Spinal cord (tissue), 10 donors: ENCODE results near the gene TGFA. TPM values are rescaled to one million over a fixed set of nuclear protein-coding genes. Genes with fewer than 3 reads are reported as not detected.

Experiments
- DNase-seq, 6 donors: peaks; one replicate each; pipeline versions ENCODE4 v3.0.0 to v3.0.0-alpha.2; 2013 to 2015; ENCODE audit warnings: low spot score in 6 of 6, low read depth in 4 of 6
- H3K27ac ChIP-seq: one replicate; pipeline ENCODE4 v1.5.1; 2013; ENCODE audit warnings: low read depth, low read length, control low read depth
- H3K27me3 ChIP-seq: one replicate; pipeline ENCODE4 v1.6.1; 2013; ENCODE audit warnings: low read length; ENCODE audit not compliant: control insufficient read depth, insufficient read depth
- H3K36me3 ChIP-seq: one replicate; pipeline ENCODE4 v1.6.1; 2013; ENCODE audit warnings: low read length; ENCODE audit not compliant: control insufficient read depth, insufficient read depth
- H3K4me1 ChIP-seq: one replicate; pipeline ENCODE4 v1.6.1; 2013; ENCODE audit warnings: low read length; ENCODE audit not compliant: control insufficient read depth, insufficient read depth
- H3K4me3 ChIP-seq: one replicate; pipeline ENCODE4 v1.5.1; 2013; ENCODE audit warnings: low read depth, low read length, control low read depth
- H3K9me3 ChIP-seq: one replicate; pipeline ENCODE4 v1.6.1; 2013; ENCODE audit warnings: low read length; ENCODE audit not compliant: control insufficient read depth, insufficient read depth
- WGBS: methylation state at CpG from one replicate; pipeline ENCODE4 v1.1.5; 2013; ENCODE audit warnings: missing lambda C conversion rate; ENCODE audit not compliant: insufficient coverage; 5-methylcytosine and 5-hydroxymethylcytosine counted together
- polyA plus RNA-seq, 2 donors: library from polyadenylated mRNA; unstranded; fragments of 120-200 nt; gene quantifications; one replicate each; pipeline ENCODE4 v1.2.1, GENCODE V29; 2013; ENCODE audit not compliant: insufficient read length in 2 of 2
- total RNA-seq, 2 donors: library from RNA; depleted of rRNA in 1 of 2; stranded (reverse); fragments of 120-200 nt in 1 of 2; fragments of >200 nt in 1 of 2; gene quantifications; one replicate each; pipeline versions ENCODE4 v1.2.3 to v1.2.4, GENCODE V29; 2013 to 2014
- donor health status: healthy.

TGFA gene
- total and polyA plus RNA-seq, 4 donors = 7.8 to 39.6 (median 23.0) TPM

- no peaks in the 10 kb centered on the region for H3K9me3 ChIP-seq
- H3K4me1 ChIP-seq = peaks cover 24% of the 10 kb centered on the region
- H3K27ac ChIP-seq = peak overlapping the region; percentile 33
- 34% methylated on average over 4 of the region's 6 CpGs for WGBS
- no peaks in the 10 kb centered on the region for H3K36me3 ChIP-seq
- peaks cover 16% of the 10 kb centered on the region for H3K27me3 ChIP-seq
- DNase-seq = peak in 2 of 6 donors; percentile 49 to 66
- H3K4me3 ChIP-seq = no peak overlapping the region
These were observed 3.7 kb upstream of the TGFA start for GRCh38 chr2:70557171-70557838.

DNA sequence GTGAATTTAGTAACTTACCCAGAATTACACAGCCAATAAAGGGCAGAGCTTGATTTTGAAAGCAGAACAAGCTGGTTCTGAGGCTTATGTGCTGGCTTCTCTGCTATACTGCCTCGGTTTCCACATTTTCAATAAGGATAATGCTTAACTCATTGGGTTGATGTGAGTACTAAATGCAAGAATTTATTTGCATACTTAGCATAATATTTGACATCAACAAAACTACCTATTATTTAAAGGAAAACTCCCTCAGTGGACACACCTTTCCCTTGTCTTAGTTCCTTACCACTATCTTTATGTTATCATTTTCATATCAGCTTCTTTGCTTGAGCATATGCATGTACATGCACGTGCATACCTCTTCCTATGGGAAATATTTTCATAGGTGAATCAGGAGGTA lies 3.0 kb upstream of the TGFA start:
- Histone ChIP-seq H3K4me3 (no peak overlapping the region), H3K27ac (no peak overlapping the region), H3K9me3 (no peaks in the 10 kb centered on the region), H3K36me3 (no peaks in the 10 kb centered on the region), H3K27me3 (peaks cover 16% of the 10 kb centered on the region), H3K4me1 (peaks cover 24% of the 10 kb centered on the region)
- WGBS = no CpG with 5 or more reads among the region's 2 CpGs
- DNase-seq = no peak

DNA sequence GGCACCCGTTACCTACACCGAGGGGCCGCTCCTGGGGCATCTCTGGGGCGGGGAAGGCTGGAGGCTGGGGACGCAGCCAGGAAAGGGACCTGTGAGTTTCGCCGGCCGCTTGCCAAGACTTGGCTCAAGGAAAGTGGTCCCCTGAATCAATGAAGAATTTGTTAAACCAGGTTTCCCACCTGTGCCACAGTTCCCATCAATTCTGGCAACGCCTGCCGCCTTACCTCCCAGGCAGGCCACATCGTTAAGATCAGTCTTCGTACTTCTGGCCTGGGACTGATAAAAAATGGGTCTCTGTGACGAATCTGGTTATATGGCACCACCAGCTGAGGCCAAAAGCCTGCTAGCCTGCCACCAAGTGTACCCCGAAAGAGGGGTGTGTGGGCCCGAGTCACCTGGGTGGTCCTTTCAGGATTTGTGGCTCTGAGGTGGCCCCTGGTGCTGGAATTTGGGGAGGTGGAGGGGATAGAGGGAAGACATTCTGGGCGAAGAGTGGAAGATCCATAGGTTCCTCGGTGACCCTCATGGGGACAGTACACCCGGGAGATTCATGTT lies 789 bp upstream of the TGFA start:
- peaks cover 19% of the 10 kb centered on the region for H3K27me3 ChIP-seq
- no peak for DNase-seq
- WGBS = 15% methylated on average over 16 of the region's 18 CpGs
- peaks cover 24% of the 10 kb centered on the region for H3K4me1 ChIP-seq
- no peaks in the 10 kb centered on the region for H3K36me3 ChIP-seq
- H3K4me3 ChIP-seq = peak overlapping the region; percentile 64
- no peaks in the 10 kb centered on the region for H3K9me3 ChIP-seq
- H3K27ac ChIP-seq = peak overlapping the region; percentile 33

DNA sequence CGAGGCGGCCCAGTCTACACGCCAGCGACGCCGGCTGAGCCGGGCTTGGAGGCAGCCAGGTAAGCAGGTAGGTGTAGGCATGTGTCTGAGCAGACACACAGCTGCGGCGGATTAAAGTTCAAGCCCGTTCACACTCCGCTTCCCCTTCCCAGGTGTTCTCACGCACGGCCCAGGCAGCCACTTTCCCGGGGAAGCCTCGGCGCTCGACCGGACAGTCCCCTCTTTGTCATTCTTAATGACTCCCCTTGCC lies 367 bp downstream of the TGFA start:
- no peaks in the 10 kb centered on the region for H3K9me3 ChIP-seq
- H3K27ac ChIP-seq = peak overlapping the region; percentile 57
- WGBS = 0% methylated on average over 18 of the region's 18 CpGs
- peaks cover 19% of the 10 kb centered on the region for H3K27me3 ChIP-seq
- peaks cover 24% of the 10 kb centered on the region for H3K4me1 ChIP-seq
- peak overlapping the region; percentile 64 for H3K4me3 ChIP-seq
- DNase-seq = peak in 1 of 6 donors; percentile 57
- no peaks in the 10 kb centered on the region for H3K36me3 ChIP-seq

GRCh38 chr2:70552501-70553333 lies 909 bp downstream of the TGFA start:
- H3K36me3 ChIP-seq = no peaks in the 10 kb centered on the region
- peaks cover 23% of the 10 kb centered on the region for H3K4me1 ChIP-seq
- peaks cover 19% of the 10 kb centered on the region for H3K27me3 ChIP-seq
- H3K9me3 ChIP-seq = no peaks in the 10 kb centered on the region
- DNase-seq = peak in 2 of 6 donors; percentile 25 to 36
- H3K27ac ChIP-seq = peak overlapping the region; percentile 57
- peak overlapping the region; percentile 64 for H3K4me3 ChIP-seq
- under 1% methylated on average over 31 of the region's 45 CpGs for WGBS

DNA sequence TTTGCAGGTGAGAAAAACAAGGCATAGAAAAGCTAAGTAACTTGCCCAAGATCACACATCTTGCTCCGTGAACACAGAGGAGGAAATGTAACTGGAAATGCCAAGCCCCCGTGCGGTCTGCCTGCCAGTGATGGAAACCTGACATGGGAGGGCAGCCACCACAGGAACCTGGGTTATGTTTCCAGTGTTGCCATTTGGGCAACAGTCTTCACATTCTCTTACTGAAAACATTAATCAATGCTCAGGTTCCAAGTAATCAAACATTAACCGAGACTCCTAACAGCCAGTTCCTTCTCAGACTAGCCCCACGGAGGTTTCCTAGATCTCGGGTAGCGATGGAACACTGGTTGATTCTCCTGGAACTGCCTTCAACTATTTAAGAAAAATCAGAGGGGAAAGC lies 2.5 kb downstream of the TGFA start:
- H3K9me3 ChIP-seq = no peaks in the 10 kb centered on the region
- H3K27ac ChIP-seq = no peak overlapping the region
- peaks cover 19% of the 10 kb centered on the region for H3K27me3 ChIP-seq
- no peak overlapping the region for H3K4me3 ChIP-seq
- 80% methylated on average over 3 of the region's 7 CpGs for WGBS
- no peak for DNase-seq
- no peaks in the 10 kb centered on the region for H3K36me3 ChIP-seq
- peaks cover 24% of the 10 kb centered on the region for H3K4me1 ChIP-seq

GRCh38 chr2:70549962-70550361 lies 3.7 kb downstream of the TGFA start:
- H3K27ac ChIP-seq = no peak overlapping the region

DNA sequence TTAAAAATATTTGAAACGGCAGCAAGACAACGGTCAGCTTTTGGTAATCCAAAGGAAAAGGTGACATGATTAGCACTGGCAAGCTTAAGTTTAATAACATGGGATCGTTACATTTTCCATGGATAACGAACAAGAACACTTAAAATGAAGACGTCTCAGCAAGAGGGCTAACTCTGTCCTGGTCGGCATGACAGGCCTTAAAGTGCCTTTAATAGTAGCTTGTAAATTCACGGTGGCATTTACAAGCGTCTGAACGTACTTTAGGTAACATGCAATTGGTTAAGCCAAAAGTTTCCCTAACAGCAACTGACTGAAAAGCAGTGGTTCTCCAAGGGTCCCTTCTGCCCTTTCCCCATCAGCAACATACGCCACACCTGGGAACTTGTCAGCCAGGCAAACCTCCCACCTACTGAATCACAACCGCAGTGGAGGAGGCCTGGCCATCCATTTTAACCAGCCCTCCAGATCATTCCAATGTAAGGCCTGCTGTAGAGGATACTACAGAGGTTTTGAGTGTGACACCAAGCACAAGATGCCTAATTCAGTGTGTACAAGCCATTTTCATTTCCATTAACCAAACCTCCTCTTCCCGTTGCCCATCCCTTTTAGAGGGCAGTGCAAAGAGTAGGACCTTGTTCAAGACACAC lies 4.4 kb downstream of the TGFA start:
- no peak for DNase-seq
- Histone ChIP-seq H3K9me3 (no peaks in the 10 kb centered on the region), H3K4me3 (no peak overlapping the region), H3K36me3 (no peaks in the 10 kb centered on the region), H3K27me3 (peaks cover 17% of the 10 kb centered on the region), H3K4me1 (peaks cover 17% of the 10 kb centered on the region), H3K27ac (no peak overlapping the region)
- 68% methylated on average over 11 of the region's 12 CpGs for WGBS

More at GRCh38 chr2:70549962-70550361, 3.7 kb downstream of the TGFA start:
- Histone ChIP-seq H3K4me1 (peaks cover 24% of the 10 kb centered on the region), H3K9me3 (no peaks in the 10 kb centered on the region), H3K36me3 (no peaks in the 10 kb centered on the region), H3K27me3 (peaks cover 19% of the 10 kb centered on the region), H3K4me3 (no peak overlapping the region)
- no CpG with 5 or more reads among the region's 7 CpGs for WGBS
- DNase-seq = no peak

GRCh38 chr2:70548233-70548632 lies 5.4 kb downstream of the TGFA start:
- DNase-seq = no peak

More at GRCh38 chr2:70548233-70548632, 5.4 kb downstream of the TGFA start:
- Histone ChIP-seq H3K4me1 (peaks cover 12% of the 10 kb centered on the region), H3K4me3 (no peak overlapping the region), H3K36me3 (no peaks in the 10 kb centered on the region), H3K27ac (no peak overlapping the region), H3K27me3 (peaks cover 13% of the 10 kb centered on the region), H3K9me3 (no peaks in the 10 kb centered on the region)
- 72% methylated on average over 5 of the region's 6 CpGs for WGBS
